Right hindlimb (tissue), 1 donor: ENCODE data around the gene ZCCHC18.
"Not testable (repeated sequence)": the region's sequence is repeated elsewhere in the genome, so short reads cannot be mapped to it uniquely, and the experiment has no call there.

ENCODE experiments used
- DNase-seq: peaks from one replicate; pipeline ENCODE4 v3.0.0-alpha.2; 2018

Gene ZCCHC18

GRCh38 chrX:104112326-104112951 is at the start of gene ZCCHC18:
ZCCHC18 (plus strand) TSS chrX:104112523; CDS start chrX:104114112, 1,589 bp downstream.
- peak; percentile 79 for DNase-seq

GRCh38 chrX:104062636-104063035 is 49.7 kb upstream of the ZCCHC18 start:
- not testable (repeated sequence) for DNase-seq

- not testable (repeated sequence) for DNase-seq
Observed at GRCh38 chrX:104075778-104076445, 36.4 kb upstream of the ZCCHC18 start, which contains the start of gene TMSB15C. TMSB15C (minus strand) TSS chrX:104076236.

- DNase-seq, result not testable (repeated sequence)
Observed at GRCh38 chrX:104077854-104078253, 34.5 kb upstream of the ZCCHC18 start.

DNA sequence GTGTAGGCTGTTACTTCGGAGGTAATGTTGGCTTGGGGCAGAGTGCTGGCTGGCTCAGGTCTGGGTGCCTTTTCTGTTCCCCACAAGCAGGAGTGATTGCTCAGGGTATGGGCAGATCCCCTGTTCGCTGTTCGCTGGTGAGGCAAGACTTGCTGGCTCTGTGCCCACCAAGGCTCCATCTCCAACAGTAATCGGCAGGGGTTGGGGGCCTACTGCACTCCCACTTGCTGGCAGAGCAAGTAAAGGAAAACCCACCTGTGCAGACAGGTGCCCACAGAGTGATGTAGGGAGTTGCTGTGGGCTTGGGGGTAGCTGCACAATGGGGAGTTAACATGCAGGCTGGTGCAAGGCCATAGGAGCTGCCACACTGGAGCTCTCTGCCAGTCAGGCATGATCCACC is 28.3 kb upstream of the ZCCHC18 start:
- no peak for DNase-seq

GRCh38 chrX:104084534-104085277 is 27.6 kb upstream of the ZCCHC18 start:
- DNase-seq, result no peak

DNA sequence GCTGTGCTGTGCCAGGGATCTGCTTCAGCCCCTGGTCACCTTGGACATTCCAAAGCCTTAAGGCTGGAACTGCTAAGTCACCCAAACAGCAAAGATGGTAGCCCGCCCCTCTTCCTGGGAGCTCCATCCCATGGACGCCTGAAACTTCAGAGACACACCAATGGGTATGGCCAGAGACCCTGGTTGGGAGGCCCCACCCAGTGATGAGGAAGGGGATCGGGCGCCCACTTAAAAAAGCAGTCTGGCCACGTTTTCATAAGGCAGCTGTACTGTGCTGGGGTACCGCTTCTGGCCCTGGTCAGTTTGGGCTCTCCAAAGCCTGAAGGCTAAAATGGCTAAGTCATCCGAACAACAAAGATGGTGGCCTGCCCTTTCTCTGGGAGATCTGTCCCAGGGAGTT is 26.8 kb upstream of the ZCCHC18 start:
- no peak for DNase-seq

DNA sequence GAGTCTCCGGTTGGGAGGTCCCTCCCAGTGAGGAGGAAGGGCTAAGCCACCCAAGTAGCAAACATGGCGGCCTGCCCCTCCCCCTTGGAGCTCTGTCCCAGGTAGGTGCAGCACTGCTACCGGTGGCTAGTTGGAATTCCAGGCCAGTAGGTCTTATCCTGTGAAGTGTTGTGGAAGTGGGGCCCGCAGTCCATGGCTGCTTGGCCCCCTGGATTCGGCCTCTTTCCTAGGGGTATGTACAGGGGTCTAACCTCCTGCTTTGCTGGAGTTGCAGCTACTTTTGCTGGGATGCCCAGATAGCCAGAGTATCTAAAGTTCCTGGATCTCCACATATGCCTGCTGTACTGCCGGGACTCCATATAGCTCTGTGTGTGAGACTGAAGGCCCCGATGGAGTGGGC is 26.4 kb upstream of the ZCCHC18 start:
- no peak for DNase-seq

GRCh38 chrX:104098151-104098808 is 14.0 kb upstream of the ZCCHC18 start:
- no peak for DNase-seq

DNA sequence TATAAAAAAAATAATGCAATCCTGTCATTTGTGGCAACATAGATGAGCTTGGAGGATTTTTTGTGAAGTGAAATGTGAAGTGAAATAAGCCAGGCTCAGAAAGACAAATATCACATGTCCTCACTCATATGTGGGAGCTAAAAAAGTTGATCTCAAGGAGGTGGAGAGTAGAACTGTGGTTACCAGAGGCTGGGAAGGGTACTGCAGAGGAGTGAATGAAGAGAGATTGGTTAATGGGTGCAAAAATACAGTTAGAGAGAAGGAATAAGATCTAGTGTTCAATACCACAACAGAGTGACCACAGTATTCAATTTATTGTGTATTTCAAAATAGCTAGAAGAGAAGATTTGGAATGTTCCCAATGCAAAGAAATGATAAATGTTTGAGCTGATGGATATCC is 13.4 kb upstream of the ZCCHC18 start:
- no peak for DNase-seq

DNA sequence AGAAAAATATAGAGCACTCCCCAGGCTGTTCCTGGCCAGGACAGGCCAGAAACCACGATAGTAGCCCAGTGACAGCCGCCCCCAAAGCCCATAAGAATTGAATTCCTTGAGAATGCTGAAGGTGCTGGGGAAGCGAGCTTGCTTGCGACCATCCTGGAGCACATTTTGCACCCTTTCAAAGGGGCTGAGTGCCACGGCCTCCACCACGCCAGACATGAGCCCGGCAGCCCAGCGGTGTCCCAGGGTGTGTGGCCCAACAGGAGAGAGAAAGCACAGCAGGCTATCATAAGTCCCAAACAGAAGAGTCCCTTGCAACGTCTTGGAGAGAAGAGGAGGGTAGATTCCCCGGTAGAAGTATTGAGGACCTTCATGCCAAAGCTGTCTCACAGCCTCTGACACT is 7.6 kb upstream of the ZCCHC18 start:
- DNase-seq, result no peak

DNA sequence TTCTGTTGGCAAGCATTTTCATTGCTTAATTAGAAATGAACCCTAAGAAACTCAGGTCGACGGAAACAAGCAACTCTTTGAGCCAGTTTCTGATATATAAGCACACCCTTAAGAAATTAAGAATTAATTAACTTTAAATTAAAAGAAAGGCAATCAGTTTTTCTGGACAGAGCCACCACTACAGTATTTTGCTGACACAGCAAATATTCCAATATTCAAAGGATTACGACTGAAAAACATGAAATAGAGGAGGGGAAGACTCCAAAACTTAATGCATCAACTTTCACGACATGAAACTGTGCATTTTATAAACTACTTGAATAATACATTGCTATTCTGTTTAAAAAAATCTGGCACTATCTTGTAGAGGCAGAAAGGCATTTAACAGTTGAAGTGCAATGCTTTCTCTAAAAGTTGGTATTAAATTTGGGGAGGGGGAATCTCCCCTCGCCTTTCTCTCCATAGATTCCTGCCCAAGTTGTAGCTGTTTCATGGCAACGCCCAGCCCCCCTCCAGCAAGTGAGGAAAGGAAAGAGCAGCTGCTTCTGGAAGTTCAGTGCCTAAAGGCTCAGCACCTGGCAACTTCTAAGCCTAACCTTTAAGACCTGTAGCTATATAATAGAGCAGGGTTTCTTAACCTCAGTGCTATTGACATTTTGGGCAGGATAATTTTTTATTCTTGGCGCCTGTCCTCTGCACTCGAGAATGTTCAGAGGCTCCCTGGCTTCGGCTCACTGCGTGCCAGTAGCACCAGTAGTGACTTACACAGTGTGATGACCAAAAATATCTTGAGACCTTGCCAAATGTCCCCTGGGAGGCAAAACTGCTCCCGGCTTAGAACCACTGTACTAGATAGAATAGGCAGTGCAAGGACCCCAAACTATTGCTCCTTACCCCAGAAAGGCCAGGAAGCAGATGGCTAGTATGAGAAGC is 6.7 kb upstream of the ZCCHC18 start:
- no peak for DNase-seq

DNA sequence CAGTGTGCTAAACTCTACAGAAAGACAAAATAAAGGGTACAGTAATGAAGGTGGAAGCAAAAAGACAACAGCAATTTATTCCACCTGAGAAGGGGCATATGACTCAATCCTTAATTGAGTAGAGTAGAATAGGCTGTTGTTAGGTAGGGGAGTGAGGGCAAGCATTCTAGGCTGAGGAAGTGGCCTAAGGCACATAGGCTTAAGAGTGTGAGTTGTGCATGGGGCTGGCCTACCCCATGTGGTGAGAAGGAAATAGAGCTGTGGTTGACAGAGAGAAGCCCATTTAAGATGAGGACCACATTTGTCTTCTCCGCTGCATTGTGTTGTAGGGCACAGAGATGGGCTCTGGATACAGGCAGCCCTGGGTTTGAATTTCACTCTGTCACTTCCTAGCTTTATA is 3.4 kb upstream of the ZCCHC18 start:
- DNase-seq, result no peak

- DNase-seq, result not testable (repeated sequence)
Observed at GRCh38 chrX:104110491-104111240, 1.7 kb upstream of the ZCCHC18 start.

DNA sequence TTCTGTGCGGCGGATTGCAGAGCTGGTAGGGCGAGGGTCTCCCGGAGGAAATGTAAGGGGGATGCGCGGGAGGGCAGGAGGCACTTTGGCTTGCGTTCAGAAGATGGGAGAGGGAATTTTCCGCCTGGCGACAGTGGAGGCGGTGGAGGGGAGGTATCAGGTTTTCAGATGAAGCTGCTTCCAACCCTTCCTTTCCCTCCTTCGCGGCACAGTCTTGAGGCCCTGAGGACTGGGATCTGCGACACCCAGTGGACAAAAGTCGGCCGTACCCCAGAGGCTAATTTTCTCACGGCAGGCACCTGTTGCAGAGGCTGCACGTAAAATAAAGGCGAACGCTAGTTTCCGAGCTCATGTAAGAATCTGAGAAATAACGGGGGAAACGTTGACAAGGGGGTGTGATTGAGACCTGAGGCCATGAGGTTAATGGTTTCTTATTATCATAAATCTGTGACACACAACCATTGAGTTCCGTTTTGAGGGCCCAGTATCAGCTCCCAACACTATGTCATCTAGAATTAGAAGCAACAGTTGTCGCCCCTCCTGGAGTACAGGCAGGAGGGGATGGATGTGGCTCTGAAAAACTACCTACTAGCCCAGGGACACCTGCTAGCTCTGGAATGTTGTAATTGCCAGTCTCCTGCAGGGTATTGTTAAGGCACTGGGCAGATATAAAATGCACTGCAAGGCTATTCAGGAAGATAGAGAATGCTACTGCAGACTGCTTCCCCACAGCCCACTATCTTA is 1.1 kb downstream of the ZCCHC18 start:
- peak; percentile 44 for DNase-seq

- no peak for DNase-seq
Observed at GRCh38 chrX:104117759-104118158, 5.4 kb downstream of the ZCCHC18 start.

DNA sequence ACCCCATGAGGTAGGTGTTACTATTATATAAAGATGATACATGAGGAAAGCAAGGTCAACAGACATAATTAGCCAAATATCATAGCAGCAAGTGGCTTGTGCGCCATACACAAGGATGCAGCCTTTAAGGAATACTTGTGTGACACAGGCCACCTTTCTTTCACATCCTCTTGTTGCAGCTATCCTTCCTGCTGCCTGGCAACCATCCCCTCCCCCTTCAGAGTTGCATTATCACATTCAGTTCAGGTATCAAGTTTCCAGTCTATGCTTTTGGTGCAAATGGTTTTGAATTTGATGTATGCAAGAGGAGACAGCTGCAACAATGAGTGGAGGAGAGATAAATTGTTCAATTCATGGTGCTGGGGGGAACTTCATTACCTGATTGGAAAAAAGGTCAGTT is 6.4 kb downstream of the ZCCHC18 start:
- DNase-seq, result no peak

GRCh38 chrX:104122829-104123228 is 10.5 kb downstream of the ZCCHC18 start:
- no peak for DNase-seq

DNA sequence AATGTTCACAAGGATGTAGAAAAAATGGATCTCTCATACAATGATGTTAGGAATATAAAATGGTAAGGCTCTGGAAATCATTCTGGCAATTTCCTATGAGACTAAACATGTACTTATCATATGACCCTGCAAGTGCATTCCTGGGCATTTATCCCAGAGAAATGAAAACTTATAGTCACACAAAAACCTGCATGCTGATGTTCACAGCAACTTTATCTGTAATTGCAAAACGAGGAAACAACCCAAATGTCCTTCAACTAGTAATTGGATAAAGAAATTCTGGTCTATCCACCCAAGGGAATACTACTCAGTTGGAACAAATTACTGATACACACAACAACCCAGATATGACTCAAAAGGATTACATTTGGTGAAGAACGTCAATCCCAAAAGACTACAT is 14.5 kb downstream of the ZCCHC18 start:
- no peak for DNase-seq

DNA sequence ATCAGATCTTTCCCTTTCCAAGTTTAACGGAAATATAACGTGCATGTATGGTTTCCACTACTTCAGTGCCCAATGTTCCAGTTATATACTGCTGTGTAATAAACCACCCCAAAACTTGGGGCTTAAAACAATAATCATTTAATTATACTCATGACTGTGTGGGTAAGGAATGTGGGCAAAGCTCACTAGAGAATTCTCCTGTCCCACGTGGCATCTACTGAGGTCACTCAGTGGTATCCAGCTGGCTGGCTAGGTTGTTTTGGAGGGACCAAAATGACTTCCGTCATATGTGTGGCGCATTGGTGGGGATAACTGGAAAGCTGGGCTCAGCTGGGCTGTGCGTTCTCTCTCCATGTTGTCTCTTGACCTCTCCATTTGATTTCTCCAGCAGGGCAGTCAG is 18.5 kb downstream of the ZCCHC18 start:
- DNase-seq, result no peak
